Fibroblast of lung (primary cell): ENCODE results near the gene PPM1A. TPM values are rescaled to one million over a fixed set of nuclear protein-coding genes. Genes with fewer than 3 reads are reported as not detected.

ENCODE experiments used
- DNase-seq, 2 donors: peaks; one replicate each; pipeline versions ENCODE4 v3.0.0 to v3.0.0-alpha.2; 2010; ENCODE audit warnings: low read depth in 2 of 2
- H2AFZ ChIP-seq: 2 replicates; pipeline ENCODE4 v1.5.1; 2012; ENCODE audit warnings: low read length, control low read depth, inconsistent platforms
- H3K27ac ChIP-seq: 2 replicates; pipeline ENCODE4 v1.5.1; 2011; ENCODE audit warnings: low read length, control low read depth; ENCODE audit not compliant: insufficient read depth
- H3K27me3 ChIP-seq: 2 replicates; pipeline ENCODE4 v1.5.1; 2011; ENCODE audit warnings: mild to moderate bottlenecking, low read length; ENCODE audit not compliant: control insufficient read depth, insufficient read depth
- H3K36me3 ChIP-seq: 2 replicates; pipeline ENCODE4 v1.5.1; 2011; ENCODE audit warnings: low read length; ENCODE audit not compliant: control insufficient read depth, insufficient read depth
- H3K4me1 ChIP-seq: 2 replicates; pipeline ENCODE4 v1.5.1; 2011; ENCODE audit warnings: low read length; ENCODE audit not compliant: control insufficient read depth, insufficient read depth; ENCODE audit errors: extremely low read depth
- H3K4me2 ChIP-seq: 2 replicates; pipeline ENCODE4 v1.5.1; 2011; ENCODE audit warnings: low read length, control low read depth; ENCODE audit not compliant: insufficient read depth; ENCODE audit errors: extremely low read depth
- H3K4me3 ChIP-seq, 4 experiments: fragments of 200-600 bp in 1 of 4; sonication (generic) in 1 of 4; replicated peaks in 1 of 4; 2 replicates each; pipeline ENCODE4 v1.5.1; 2011 to 2016; ENCODE audit warnings: low read length in 4 of 4, low read depth in 3 of 4, mild to moderate bottlenecking in 3 of 4, control low read depth in 2 of 4, inconsistent platforms in 1 of 4, mixed read lengths in 1 of 4; ENCODE audit not compliant: insufficient read depth in 1 of 4; ENCODE audit errors: control extremely low read depth in 1 of 4
- H3K79me2 ChIP-seq: 2 replicates; pipeline ENCODE4 v1.5.1; 2012; ENCODE audit warnings: mild to moderate bottlenecking, low read length, inconsistent platforms; ENCODE audit not compliant: control insufficient read depth, insufficient read depth
- H3K9ac ChIP-seq: 2 replicates; pipeline ENCODE4 v1.5.1; 2011; ENCODE audit warnings: mild to moderate bottlenecking, low read length, control low read depth; ENCODE audit not compliant: insufficient read depth
- H3K9me3 ChIP-seq: 2 replicates; pipeline ENCODE4 v1.5.1; 2012; ENCODE audit warnings: low read depth, low read length; ENCODE audit not compliant: control insufficient read depth, insufficient read depth
- H4K20me1 ChIP-seq: 2 replicates; pipeline ENCODE4 v1.5.1; 2011; ENCODE audit warnings: low read length; ENCODE audit not compliant: control insufficient read depth, insufficient read depth; ENCODE audit errors: extremely low read depth
- EZH2 ChIP-seq: IDR thresholded peaks from 2 replicates; pipeline ENCODE4 v1.5.1; 2012; ENCODE audit warnings: low read length, control low read depth, mild to moderate bottlenecking; ENCODE audit errors: missing control alignments
- polyA plus RNA-seq, 2 donors: library from polyadenylated mRNA; depleted of rRNA in 1 of 2; stranded (reverse) in 1 of 2; unstranded in 1 of 2; fragments of >200 nt; gene quantifications; 2 replicates each; pipeline ENCODE4 v1.2.1, GENCODE V29; 2011 to 2012; ENCODE audit warnings: missing spikeins in 1 of 2
- total RNA-seq: library from RNA; depleted of rRNA; stranded (reverse); fragments of >200 nt; gene quantifications from 2 replicates; pipeline ENCODE4 v1.2.1, GENCODE V29; 2014
- TF ChIP-seq, protein P1 (sequence below), 2 donors: IDR thresholded peaks in 1 of 2; conservative IDR thresholded peaks in 1 of 2; 1 replicate in 1 of 2; 2 replicates in 1 of 2; pipeline ENCODE4 v1.5.1; 2011 to 2012; ENCODE audit warnings: low read length in 2 of 2, control low read depth in 1 of 2, inconsistent platforms in 1 of 2, low read depth in 1 of 2, mild to moderate bottlenecking in 1 of 2

The PPM1A gene
- total and polyA plus RNA-seq, 2 donors (not counting 1 experiment from before 2014, with no cell fraction given), result 25.9 to 51.3 TPM

- H3K27me3 ChIP-seq, result no peaks in the 10 kb centered on the region
- H3K4me2 ChIP-seq, result no peak overlapping the region
- H3K4me1 ChIP-seq, result no peaks in the 10 kb centered on the region
- no peaks in the 10 kb centered on the region for H4K20me1 ChIP-seq
- TF ChIP-seq, protein P1, sequence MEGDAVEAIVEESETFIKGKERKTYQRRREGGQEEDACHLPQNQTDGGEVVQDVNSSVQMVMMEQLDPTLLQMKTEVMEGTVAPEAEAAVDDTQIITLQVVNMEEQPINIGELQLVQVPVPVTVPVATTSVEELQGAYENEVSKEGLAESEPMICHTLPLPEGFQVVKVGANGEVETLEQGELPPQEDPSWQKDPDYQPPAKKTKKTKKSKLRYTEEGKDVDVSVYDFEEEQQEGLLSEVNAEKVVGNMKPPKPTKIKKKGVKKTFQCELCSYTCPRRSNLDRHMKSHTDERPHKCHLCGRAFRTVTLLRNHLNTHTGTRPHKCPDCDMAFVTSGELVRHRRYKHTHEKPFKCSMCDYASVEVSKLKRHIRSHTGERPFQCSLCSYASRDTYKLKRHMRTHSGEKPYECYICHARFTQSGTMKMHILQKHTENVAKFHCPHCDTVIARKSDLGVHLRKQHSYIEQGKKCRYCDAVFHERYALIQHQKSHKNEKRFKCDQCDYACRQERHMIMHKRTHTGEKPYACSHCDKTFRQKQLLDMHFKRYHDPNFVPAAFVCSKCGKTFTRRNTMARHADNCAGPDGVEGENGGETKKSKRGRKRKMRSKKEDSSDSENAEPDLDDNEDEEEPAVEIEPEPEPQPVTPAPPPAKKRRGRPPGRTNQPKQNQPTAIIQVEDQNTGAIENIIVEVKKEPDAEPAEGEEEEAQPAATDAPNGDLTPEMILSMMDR (conservative IDR thresholded peaks at IDR 0.05 in 1 of 2, IDR thresholded peaks at IDR 0.05 in 1 of 2; ENCODE audit: low read depth in 1 of 2, low read length in 2 of 2), result no peak
- TF ChIP-seq EZH2, result no peak
- H3K79me2 ChIP-seq, result no peaks in the 10 kb centered on the region
- H3K9me3 ChIP-seq, result no peaks in the 10 kb centered on the region
- H3K27ac ChIP-seq, result no peak overlapping the region
- no peak overlapping the region for H3K9ac ChIP-seq
- H3K4me3 ChIP-seq, result no peak overlapping the region
- DNase-seq, result peak in 1 of 2 donors; percentile 7
- H2AFZ ChIP-seq, result no peak overlapping the region
- no peaks in the 10 kb centered on the region for H3K36me3 ChIP-seq
Observed at GRCh38 chr14:60346706-60347105, 97.7 kb downstream of the PPM1A start.

GRCh38 chr14:60348211-60348610 lies 99.2 kb downstream of the PPM1A start:
- no peaks in the 10 kb centered on the region for H3K36me3 ChIP-seq
- H3K4me3 ChIP-seq, result no peak overlapping the region
- H3K4me1 ChIP-seq, result no peaks in the 10 kb centered on the region
- TF ChIP-seq, protein P1 (conservative IDR thresholded peaks at IDR 0.05 in 1 of 2, IDR thresholded peaks at IDR 0.05 in 1 of 2; ENCODE audit: low read depth in 1 of 2, low read length in 2 of 2), result no peak
- TF ChIP-seq EZH2, result no peak
- no peak overlapping the region for H3K4me2 ChIP-seq
- no peak for DNase-seq
- H3K9ac ChIP-seq, result no peak overlapping the region
- no peak overlapping the region for H3K27ac ChIP-seq
- no peaks in the 10 kb centered on the region for H3K79me2 ChIP-seq
- no peaks in the 10 kb centered on the region for H3K27me3 ChIP-seq
- H3K9me3 ChIP-seq, result no peaks in the 10 kb centered on the region
- no peak overlapping the region for H2AFZ ChIP-seq
- no peaks in the 10 kb centered on the region for H4K20me1 ChIP-seq

Other genes starting within 250 kb of the PPM1A start
- 69.9 and 95.0 TPM in 2 replicates for gene PCNX4, start 157.3 kb upstream of the PPM1A start, total RNA-seq
- 52.1 and 57.8 TPM in 2 replicates for gene PCNX4, start 157.3 kb upstream of the PPM1A start, polyA plus RNA-seq
- gene DHRS7, start 83.8 kb upstream of the PPM1A start, total RNA-seq, result 152 and 170 TPM in 2 replicates
- 61.0 and 71.8 TPM in 2 replicates for gene DHRS7, start 83.8 kb upstream of the PPM1A start, polyA plus RNA-seq
- gene C14orf39, start 236.8 kb downstream of the PPM1A start, total RNA-seq, result not detected in 2 replicates
- 0.01 and 0.06 TPM in 2 replicates for gene C14orf39, start 236.8 kb downstream of the PPM1A start, polyA plus RNA-seq